Esophagus squamous epithelium (tissue), 4 donors: Measurements from ENCODE around the gene PLA2G1B.

Source experiments
- POLR2A ChIP-seq, 4 donors: fragments of 450-650 bp; IDR thresholded peaks; one replicate each; pipeline ENCODE4 v1.6.1; 2017; ENCODE audit warnings: antibody characterized with exemption in 4 of 4, mild to moderate bottlenecking in 4 of 4, moderate library complexity in 3 of 4
- TF ChIP-seq, protein P1 (sequence below), 6 experiments: fragments of 450-650 bp in 4 of 6; fragments of 200-600 bp in 2 of 6; sonication (generic) in 2 of 6; IDR thresholded peaks; one replicate each; pipeline ENCODE4 v1.5.1; 2016 to 2019; ENCODE audit warnings: antibody characterized with exemption in 6 of 6, mild to moderate bottlenecking in 4 of 6, moderate library complexity in 4 of 6

DNA sequence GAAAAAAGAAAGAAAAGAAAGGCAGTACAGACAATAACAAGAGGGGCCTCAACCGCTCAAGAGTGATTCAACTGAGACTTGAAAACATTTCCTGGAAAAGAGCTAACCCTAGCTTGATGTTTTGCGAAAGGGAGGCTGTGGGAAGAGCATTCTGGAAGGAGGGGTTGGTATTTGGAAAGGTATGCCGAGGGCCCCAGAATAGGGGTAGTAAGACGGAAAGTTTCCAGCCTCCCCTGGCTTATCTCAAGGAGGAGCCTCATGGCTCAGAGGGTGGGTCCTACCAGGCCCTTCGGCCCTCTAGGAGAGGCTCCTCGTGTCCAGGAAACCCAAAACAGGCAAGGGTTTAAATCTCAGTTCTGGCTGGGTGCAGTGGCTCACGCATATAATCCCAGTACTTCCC, 44.3 kb downstream of the PLA2G1B start:
- TF ChIP-seq, protein P1, sequence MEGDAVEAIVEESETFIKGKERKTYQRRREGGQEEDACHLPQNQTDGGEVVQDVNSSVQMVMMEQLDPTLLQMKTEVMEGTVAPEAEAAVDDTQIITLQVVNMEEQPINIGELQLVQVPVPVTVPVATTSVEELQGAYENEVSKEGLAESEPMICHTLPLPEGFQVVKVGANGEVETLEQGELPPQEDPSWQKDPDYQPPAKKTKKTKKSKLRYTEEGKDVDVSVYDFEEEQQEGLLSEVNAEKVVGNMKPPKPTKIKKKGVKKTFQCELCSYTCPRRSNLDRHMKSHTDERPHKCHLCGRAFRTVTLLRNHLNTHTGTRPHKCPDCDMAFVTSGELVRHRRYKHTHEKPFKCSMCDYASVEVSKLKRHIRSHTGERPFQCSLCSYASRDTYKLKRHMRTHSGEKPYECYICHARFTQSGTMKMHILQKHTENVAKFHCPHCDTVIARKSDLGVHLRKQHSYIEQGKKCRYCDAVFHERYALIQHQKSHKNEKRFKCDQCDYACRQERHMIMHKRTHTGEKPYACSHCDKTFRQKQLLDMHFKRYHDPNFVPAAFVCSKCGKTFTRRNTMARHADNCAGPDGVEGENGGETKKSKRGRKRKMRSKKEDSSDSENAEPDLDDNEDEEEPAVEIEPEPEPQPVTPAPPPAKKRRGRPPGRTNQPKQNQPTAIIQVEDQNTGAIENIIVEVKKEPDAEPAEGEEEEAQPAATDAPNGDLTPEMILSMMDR (IDR thresholded peaks at IDR 0.05), result no peak
- TF ChIP-seq POLR2A (IDR thresholded peaks at IDR 0.05), result no peak
